WTC11 (cell line): ENCODE measurements around the gene SLCO2A1. TPM values are rescaled to one million over a fixed set of nuclear protein-coding genes. Genes with fewer than 3 reads are reported as not detected.
"Not testable (repeated sequence)": the region's sequence is repeated elsewhere in the genome, so short reads cannot be mapped to it uniquely, and the experiment has no call there.

ENCODE experiments used
- ATAC-seq: fragments of 200-7000 bp; cut with Tn5 transposase; 2 replicates; pipeline ENCODE4 v1.10.0; 2021; ENCODE audit warnings: mild to moderate bottlenecking, moderate library complexity
- CTCF ChIA-PET: fragments of 300-600 bp; sonication (Branson Sonifier 250); formaldehyde crosslinking; loops from one replicate; lab custom pipeline; 2021; ENCODE audit warnings: antibody characterized with exemption; lab: Charles Lee
- POLR2A ChIA-PET: fragments of 350-600 bp; sonication (Branson Sonifier 250); formaldehyde crosslinking; loops from one replicate; lab custom pipeline; 2021; ENCODE audit warnings: antibody characterized with exemption; lab: Charles Lee
- DNase-seq: peaks from one replicate; pipeline ENCODE4 v3.0.0; 2021; ENCODE audit warnings: low spot score
- H3K27ac Mint-ChIP-seq: 2 replicates; pipeline ENCODE4 v1.8.0; 2021; ENCODE audit warnings: mixed read lengths
- H3K27me3 Mint-ChIP-seq: 2 replicates; pipeline ENCODE4 v1.8.0; 2021; ENCODE audit warnings: low read depth, mild to moderate bottlenecking, moderate library complexity, mixed read lengths
- H3K36me3 Mint-ChIP-seq: 2 replicates; pipeline ENCODE4 v1.8.0; 2021; ENCODE audit warnings: mixed read lengths
- H3K4me1 Mint-ChIP-seq: 2 replicates; pipeline ENCODE4 v1.8.0; 2022; ENCODE audit warnings: mixed read lengths
- H3K4me3 Mint-ChIP-seq: 2 replicates; pipeline ENCODE4 v1.8.0; 2021; ENCODE audit warnings: mild to moderate bottlenecking, moderate library complexity, mixed read lengths
- H3K9me3 Mint-ChIP-seq: 2 replicates; pipeline ENCODE4 v1.8.0; 2021; ENCODE audit warnings: mixed read lengths
- HMGA2 ChIP-seq: fragments of 250-450 bp; sonication (Bioruptor Pico); IDR thresholded peaks from 2 replicates; pipeline ENCODE4 v1.4.0; 2021; ENCODE audit warnings: mild to moderate bottlenecking, moderate library complexity
- NR3C1 ChIP-seq: sonication (generic); formaldehyde crosslinking; conservative IDR thresholded peaks from 2 replicates; pipeline ENCODE4 v1.8.1; 2023; ENCODE audit warnings: low read depth, mild to moderate bottlenecking, missing genetic modification reagents
- TP53 ChIP-seq: sonication (generic); formaldehyde crosslinking; IDR thresholded peaks from 2 replicates; pipeline ENCODE4 v1.8.1; 2023; ENCODE audit warnings: mild to moderate bottlenecking, missing genetic modification reagents
- ZNF416 ChIP-seq: fragments of 250-450 bp; sonication (Bioruptor Pico); IDR thresholded peaks from 2 replicates; pipeline ENCODE4 v1.9.0; 2021; ENCODE audit warnings: mild to moderate bottlenecking, inconsistent platforms
- ZNF423 ChIP-seq: fragments of 250-450 bp; sonication (Bioruptor Pico); IDR thresholded peaks from 2 replicates; pipeline ENCODE4 v2.1.2; 2022; ENCODE audit warnings: mild to moderate bottlenecking, moderate library complexity
- total RNA-seq: library from RNA; stranded (reverse); gene quantifications from 3 replicates; pipeline ENCODE4 v1.2.3, GENCODE V29; 2021
- TF ChIP-seq, protein P1 (sequence below): sonication (generic); formaldehyde crosslinking; IDR thresholded peaks from 2 replicates; pipeline ENCODE4 v1.8.0; 2023; ENCODE audit warnings: missing genetic modification reagents
- TF ChIP-seq, protein P2 (sequence below): fragments of 200-600 bp; IDR thresholded peaks from 2 replicates; pipeline ENCODE4 v1.8.0; 2022; ENCODE audit warnings: antibody characterized with exemption
- TF ChIP-seq, protein P3 (sequence below): sonication (generic); formaldehyde crosslinking; IDR thresholded peaks from 2 replicates; pipeline ENCODE4 v1.8.0; 2022; ENCODE audit warnings: mild to moderate bottlenecking, missing genetic modification reagents
- TF ChIP-seq, protein P4 (sequence below): fragments of 250-450 bp; sonication (Bioruptor Pico); IDR thresholded peaks from 2 replicates; pipeline ENCODE4 v1.9.0; 2021; ENCODE audit warnings: mild to moderate bottlenecking, borderline replicate concordance
- TF ChIP-seq, protein P5 (sequence below): sonication (generic); formaldehyde crosslinking; IDR thresholded peaks from 2 replicates; pipeline ENCODE4 v1.8.0; 2022; ENCODE audit warnings: mild to moderate bottlenecking, missing genetic modification reagents
- TF ChIP-seq, protein P6 (sequence below): sonication (generic); formaldehyde crosslinking; IDR thresholded peaks from 2 replicates; pipeline ENCODE4 v1.8.1; 2023; ENCODE audit warnings: mild to moderate bottlenecking, missing genetic modification reagents, moderate library complexity
- TF ChIP-seq, protein P7 (sequence below): sonication (generic); formaldehyde crosslinking; IDR thresholded peaks from 2 replicates; pipeline ENCODE4 v1.8.1; 2023; ENCODE audit warnings: mild to moderate bottlenecking, moderate library complexity, missing genetic modification reagents
- TF ChIP-seq, protein P8 (sequence below): sonication (generic); formaldehyde crosslinking; IDR thresholded peaks from 2 replicates; pipeline ENCODE4 v1.8.1; 2022; ENCODE audit warnings: low read depth, mild to moderate bottlenecking, moderate library complexity, missing genetic modification reagents, borderline replicate concordance
- TF ChIP-seq, protein P9 (sequence below): sonication (generic); formaldehyde crosslinking; IDR thresholded peaks from 2 replicates; pipeline ENCODE4 v1.8.0; 2023; ENCODE audit warnings: mild to moderate bottlenecking, missing genetic modification reagents

Gene SLCO2A1
- total RNA-seq, 1 experiment from 2014 or later, result 3.3 TPM

DNA sequence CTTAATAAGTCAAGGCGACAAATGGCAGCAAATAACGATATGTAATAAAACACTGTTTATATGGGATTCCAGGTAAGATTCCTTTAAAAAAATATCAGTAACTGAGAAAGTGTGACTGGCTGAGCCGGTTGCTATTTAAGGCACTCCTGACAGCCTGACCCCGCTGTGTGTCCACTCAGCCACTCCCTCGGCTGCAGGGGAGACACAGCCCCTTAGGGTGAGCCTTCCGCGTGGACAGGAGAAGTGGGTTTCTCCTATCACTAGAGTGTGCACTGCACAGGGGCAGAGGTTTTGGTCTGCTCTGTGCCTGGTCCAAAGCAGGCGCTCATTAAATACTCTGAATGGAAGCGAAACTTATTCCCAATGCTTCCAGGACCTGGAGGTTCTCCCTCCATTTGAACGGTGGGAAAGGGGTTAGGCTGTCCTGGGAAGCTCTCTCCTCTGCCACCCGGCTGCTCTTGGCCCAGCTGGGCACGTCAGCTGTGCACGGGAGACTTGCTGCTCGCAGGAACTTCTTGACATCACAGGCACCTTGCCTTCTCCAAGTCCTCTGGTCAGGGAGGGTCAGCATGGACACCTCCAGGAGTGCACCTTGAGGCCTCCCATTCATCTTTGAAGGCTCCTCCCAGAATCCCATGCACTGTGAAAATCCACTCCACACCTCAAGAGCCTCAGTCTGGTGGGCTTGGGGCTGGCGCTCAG, 43.3 kb upstream of the SLCO2A1 start:
- no peak overlapping the region for H3K27ac Mint-ChIP-seq
- no peak for TF ChIP-seq TP53 (CRISPR knock-in tag)
- no peak for TF ChIP-seq ZNF416
- TF ChIP-seq, protein P1, sequence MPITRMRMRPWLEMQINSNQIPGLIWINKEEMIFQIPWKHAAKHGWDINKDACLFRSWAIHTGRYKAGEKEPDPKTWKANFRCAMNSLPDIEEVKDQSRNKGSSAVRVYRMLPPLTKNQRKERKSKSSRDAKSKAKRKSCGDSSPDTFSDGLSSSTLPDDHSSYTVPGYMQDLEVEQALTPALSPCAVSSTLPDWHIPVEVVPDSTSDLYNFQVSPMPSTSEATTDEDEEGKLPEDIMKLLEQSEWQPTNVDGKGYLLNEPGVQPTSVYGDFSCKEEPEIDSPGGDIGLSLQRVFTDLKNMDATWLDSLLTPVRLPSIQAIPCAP (CRISPR knock-in tag), result no peak
- TF ChIP-seq, protein P2, sequence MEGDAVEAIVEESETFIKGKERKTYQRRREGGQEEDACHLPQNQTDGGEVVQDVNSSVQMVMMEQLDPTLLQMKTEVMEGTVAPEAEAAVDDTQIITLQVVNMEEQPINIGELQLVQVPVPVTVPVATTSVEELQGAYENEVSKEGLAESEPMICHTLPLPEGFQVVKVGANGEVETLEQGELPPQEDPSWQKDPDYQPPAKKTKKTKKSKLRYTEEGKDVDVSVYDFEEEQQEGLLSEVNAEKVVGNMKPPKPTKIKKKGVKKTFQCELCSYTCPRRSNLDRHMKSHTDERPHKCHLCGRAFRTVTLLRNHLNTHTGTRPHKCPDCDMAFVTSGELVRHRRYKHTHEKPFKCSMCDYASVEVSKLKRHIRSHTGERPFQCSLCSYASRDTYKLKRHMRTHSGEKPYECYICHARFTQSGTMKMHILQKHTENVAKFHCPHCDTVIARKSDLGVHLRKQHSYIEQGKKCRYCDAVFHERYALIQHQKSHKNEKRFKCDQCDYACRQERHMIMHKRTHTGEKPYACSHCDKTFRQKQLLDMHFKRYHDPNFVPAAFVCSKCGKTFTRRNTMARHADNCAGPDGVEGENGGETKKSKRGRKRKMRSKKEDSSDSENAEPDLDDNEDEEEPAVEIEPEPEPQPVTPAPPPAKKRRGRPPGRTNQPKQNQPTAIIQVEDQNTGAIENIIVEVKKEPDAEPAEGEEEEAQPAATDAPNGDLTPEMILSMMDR, result no peak
- TF ChIP-seq, protein P3, sequence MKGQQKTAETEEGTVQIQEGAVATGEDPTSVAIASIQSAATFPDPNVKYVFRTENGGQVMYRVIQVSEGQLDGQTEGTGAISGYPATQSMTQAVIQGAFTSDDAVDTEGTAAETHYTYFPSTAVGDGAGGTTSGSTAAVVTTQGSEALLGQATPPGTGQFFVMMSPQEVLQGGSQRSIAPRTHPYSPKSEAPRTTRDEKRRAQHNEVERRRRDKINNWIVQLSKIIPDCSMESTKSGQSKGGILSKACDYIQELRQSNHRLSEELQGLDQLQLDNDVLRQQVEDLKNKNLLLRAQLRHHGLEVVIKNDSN, result no peak
- TF ChIP-seq, protein P4, sequence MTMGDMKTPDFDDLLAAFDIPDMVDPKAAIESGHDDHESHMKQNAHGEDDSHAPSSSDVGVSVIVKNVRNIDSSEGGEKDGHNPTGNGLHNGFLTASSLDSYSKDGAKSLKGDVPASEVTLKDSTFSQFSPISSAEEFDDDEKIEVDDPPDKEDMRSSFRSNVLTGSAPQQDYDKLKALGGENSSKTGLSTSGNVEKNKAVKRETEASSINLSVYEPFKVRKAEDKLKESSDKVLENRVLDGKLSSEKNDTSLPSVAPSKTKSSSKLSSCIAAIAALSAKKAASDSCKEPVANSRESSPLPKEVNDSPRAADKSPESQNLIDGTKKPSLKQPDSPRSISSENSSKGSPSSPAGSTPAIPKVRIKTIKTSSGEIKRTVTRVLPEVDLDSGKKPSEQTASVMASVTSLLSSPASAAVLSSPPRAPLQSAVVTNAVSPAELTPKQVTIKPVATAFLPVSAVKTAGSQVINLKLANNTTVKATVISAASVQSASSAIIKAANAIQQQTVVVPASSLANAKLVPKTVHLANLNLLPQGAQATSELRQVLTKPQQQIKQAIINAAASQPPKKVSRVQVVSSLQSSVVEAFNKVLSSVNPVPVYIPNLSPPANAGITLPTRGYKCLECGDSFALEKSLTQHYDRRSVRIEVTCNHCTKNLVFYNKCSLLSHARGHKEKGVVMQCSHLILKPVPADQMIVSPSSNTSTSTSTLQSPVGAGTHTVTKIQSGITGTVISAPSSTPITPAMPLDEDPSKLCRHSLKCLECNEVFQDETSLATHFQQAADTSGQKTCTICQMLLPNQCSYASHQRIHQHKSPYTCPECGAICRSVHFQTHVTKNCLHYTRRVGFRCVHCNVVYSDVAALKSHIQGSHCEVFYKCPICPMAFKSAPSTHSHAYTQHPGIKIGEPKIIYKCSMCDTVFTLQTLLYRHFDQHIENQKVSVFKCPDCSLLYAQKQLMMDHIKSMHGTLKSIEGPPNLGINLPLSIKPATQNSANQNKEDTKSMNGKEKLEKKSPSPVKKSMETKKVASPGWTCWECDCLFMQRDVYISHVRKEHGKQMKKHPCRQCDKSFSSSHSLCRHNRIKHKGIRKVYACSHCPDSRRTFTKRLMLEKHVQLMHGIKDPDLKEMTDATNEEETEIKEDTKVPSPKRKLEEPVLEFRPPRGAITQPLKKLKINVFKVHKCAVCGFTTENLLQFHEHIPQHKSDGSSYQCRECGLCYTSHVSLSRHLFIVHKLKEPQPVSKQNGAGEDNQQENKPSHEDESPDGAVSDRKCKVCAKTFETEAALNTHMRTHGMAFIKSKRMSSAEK, result no peak
- TF ChIP-seq, protein P5, sequence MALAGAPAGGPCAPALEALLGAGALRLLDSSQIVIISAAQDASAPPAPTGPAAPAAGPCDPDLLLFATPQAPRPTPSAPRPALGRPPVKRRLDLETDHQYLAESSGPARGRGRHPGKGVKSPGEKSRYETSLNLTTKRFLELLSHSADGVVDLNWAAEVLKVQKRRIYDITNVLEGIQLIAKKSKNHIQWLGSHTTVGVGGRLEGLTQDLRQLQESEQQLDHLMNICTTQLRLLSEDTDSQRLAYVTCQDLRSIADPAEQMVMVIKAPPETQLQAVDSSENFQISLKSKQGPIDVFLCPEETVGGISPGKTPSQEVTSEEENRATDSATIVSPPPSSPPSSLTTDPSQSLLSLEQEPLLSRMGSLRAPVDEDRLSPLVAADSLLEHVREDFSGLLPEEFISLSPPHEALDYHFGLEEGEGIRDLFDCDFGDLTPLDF (CRISPR knock-in tag), result no peak
- no peak for TF ChIP-seq ZNF423 (CRISPR knock-in tag)
- TF ChIP-seq HMGA2, result no peak
- TF ChIP-seq, protein P6, sequence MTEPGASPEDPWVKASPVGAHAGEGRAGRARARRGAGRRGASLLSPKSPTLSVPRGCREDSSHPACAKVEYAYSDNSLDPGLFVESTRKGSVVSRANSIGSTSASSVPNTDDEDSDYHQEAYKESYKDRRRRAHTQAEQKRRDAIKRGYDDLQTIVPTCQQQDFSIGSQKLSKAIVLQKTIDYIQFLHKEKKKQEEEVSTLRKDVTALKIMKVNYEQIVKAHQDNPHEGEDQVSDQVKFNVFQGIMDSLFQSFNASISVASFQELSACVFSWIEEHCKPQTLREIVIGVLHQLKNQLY (CRISPR knock-in tag), result no peak
- TF ChIP-seq, protein P7, sequence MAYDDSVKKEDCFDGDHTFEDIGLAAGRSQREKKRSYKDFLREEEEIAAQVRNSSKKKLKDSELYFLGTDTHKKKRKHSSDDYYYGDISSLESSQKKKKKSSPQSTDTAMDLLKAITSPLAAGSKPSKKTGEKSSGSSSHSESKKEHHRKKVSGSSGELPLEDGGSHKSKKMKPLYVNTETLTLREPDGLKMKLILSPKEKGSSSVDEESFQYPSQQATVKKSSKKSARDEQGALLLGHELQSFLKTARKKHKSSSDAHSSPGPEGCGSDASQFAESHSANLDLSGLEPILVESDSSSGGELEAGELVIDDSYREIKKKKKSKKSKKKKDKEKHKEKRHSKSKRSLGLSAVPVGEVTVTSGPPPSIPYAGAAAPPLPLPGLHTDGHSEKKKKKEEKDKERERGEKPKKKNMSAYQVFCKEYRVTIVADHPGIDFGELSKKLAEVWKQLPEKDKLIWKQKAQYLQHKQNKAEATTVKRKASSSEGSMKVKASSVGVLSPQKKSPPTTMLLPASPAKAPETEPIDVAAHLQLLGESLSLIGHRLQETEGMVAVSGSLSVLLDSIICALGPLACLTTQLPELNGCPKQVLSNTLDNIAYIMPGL (CRISPR knock-in tag), result no peak
- TF ChIP-seq, protein P8, sequence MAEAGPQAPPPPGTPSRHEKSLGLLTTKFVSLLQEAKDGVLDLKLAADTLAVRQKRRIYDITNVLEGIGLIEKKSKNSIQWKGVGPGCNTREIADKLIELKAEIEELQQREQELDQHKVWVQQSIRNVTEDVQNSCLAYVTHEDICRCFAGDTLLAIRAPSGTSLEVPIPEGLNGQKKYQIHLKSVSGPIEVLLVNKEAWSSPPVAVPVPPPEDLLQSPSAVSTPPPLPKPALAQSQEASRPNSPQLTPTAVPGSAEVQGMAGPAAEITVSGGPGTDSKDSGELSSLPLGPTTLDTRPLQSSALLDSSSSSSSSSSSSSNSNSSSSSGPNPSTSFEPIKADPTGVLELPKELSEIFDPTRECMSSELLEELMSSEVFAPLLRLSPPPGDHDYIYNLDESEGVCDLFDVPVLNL, result no peak
- TF ChIP-seq, protein P9, sequence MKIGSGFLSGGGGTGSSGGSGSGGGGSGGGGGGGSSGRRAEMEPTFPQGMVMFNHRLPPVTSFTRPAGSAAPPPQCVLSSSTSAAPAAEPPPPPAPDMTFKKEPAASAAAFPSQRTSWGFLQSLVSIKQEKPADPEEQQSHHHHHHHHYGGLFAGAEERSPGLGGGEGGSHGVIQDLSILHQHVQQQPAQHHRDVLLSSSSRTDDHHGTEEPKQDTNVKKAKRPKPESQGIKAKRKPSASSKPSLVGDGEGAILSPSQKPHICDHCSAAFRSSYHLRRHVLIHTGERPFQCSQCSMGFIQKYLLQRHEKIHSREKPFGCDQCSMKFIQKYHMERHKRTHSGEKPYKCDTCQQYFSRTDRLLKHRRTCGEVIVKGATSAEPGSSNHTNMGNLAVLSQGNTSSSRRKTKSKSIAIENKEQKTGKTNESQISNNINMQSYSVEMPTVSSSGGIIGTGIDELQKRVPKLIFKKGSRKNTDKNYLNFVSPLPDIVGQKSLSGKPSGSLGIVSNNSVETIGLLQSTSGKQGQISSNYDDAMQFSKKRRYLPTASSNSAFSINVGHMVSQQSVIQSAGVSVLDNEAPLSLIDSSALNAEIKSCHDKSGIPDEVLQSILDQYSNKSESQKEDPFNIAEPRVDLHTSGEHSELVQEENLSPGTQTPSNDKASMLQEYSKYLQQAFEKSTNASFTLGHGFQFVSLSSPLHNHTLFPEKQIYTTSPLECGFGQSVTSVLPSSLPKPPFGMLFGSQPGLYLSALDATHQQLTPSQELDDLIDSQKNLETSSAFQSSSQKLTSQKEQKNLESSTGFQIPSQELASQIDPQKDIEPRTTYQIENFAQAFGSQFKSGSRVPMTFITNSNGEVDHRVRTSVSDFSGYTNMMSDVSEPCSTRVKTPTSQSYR (CRISPR knock-in tag), result no peak
- TF ChIP-seq NR3C1 (CRISPR knock-in tag), result no peak
- no peak for ATAC-seq
- POLR2A ChIA-PET, result no interaction called here
- H3K36me3 Mint-ChIP-seq, result no peaks in the 10 kb centered on the region
- CTCF ChIA-PET, result no interaction called here
- H3K27me3 Mint-ChIP-seq, result no peaks in the 10 kb centered on the region
- H3K4me3 Mint-ChIP-seq, result no peak overlapping the region
- H3K9me3 Mint-ChIP-seq, result peaks cover 5% of the 10 kb centered on the region
- H3K4me1 Mint-ChIP-seq, result no peaks in the 10 kb centered on the region
- no peak for DNase-seq

DNA sequence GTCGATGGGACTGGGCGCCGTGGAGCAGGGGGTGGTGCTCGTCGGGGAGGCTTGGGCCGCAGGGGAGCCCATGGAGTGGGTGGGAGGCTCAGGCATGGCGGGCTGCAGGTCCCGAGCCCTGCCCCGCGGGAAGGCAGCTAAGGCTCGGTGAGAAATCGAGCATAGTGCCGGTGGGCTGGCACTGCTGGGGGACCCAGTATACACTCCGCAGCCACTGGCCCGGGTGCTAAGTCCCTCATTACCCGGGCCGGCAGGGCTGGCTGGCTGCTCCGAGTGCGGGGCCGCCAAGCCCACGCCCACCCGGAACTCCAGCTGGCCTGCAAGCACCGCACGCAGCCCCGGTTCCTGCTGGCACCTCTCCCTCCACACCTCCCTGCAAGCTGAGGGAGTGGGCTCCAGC, 40.6 kb upstream of the SLCO2A1 start:
- POLR2A ChIA-PET, DNase-seq, H3K4me3 Mint-ChIP-seq, CTCF ChIA-PET, H3K9me3 Mint-ChIP-seq, H3K27me3 Mint-ChIP-seq, H3K27ac Mint-ChIP-seq, ATAC-seq, H3K36me3 Mint-ChIP-seq, H3K4me1 Mint-ChIP-seq: not testable (repeated sequence)
